Smooth muscle cell (in vitro differentiated cells): ENCODE data around the gene ZNF575. TPM values are rescaled to one million over a fixed set of nuclear protein-coding genes. Genes with fewer than 3 reads are reported as not detected.

Experiments
- DNase-seq: peaks from one replicate; lab custom pipeline; 2025; ENCODE audit not compliant: unreplicated experiment; lab: John Stamatoyannopoulos, UW
- H2AFZ ChIP-seq: fragments of 200-600 bp; sonication (generic); 2 replicates; pipeline ENCODE4 v1.6.0; 2016; ENCODE audit warnings: antibody characterized with exemption, low read depth, mild to moderate bottlenecking
- H3F3A ChIP-seq: fragments of 200-600 bp; sonication (generic); 2 replicates; pipeline ENCODE4 v1.6.0; 2017; ENCODE audit warnings: antibody characterized with exemption, low read depth
- H3K27ac ChIP-seq: fragments of 200-600 bp; sonication (generic); 2 replicates; pipeline ENCODE4 v1.5.1; 2016; ENCODE audit warnings: low read depth, mild to moderate bottlenecking
- H3K27me3 ChIP-seq: fragments of 200-600 bp; sonication (generic); 2 replicates; pipeline ENCODE4 v1.6.1; 2016; ENCODE audit warnings: low read depth, mild to moderate bottlenecking
- H3K36me3 ChIP-seq: fragments of 200-600 bp; sonication (generic); 2 replicates; pipeline ENCODE4 v1.5.1; 2016; ENCODE audit warnings: low read depth
- H3K4me1 ChIP-seq: fragments of 200-600 bp; sonication (generic); 2 replicates; pipeline ENCODE4 v1.5.1; 2016; ENCODE audit warnings: low read depth
- H3K4me2 ChIP-seq: fragments of 200-600 bp; sonication (generic); 2 replicates; pipeline ENCODE4 v1.6.0; 2016; ENCODE audit warnings: mild to moderate bottlenecking
- H3K4me3 ChIP-seq: fragments of 200-600 bp; sonication (generic); 2 replicates; pipeline ENCODE4 v1.5.1; 2016; ENCODE audit warnings: mild to moderate bottlenecking
- H3K79me2 ChIP-seq: fragments of 200-600 bp; sonication (generic); 2 replicates; pipeline ENCODE4 v1.6.0; 2016; ENCODE audit warnings: low read depth, mild to moderate bottlenecking
- H3K9ac ChIP-seq: fragments of 200-600 bp; sonication (generic); 2 replicates; pipeline ENCODE4 v1.6.0; 2016; ENCODE audit warnings: low read depth
- H3K9me3 ChIP-seq: fragments of 200-600 bp; sonication (generic); replicated peaks from 2 replicates; pipeline ENCODE4 v1.5.1; 2016; ENCODE audit warnings: low read depth
- H4K20me1 ChIP-seq: fragments of 200-600 bp; sonication (generic); 2 replicates; pipeline ENCODE4 v1.6.0; 2016; ENCODE audit warnings: low read depth
- CTCF ChIP-seq: fragments of 200-600 bp; sonication (generic); IDR thresholded peaks from 2 replicates; pipeline ENCODE4 v1.5.1; 2017; ENCODE audit warnings: borderline replicate concordance, mild to moderate bottlenecking, antibody characterized with exemption; ENCODE audit not compliant: insufficient read depth, poor library complexity, severe bottlenecking
- WGBS: methylation state at CpG from one replicate; pipeline ENCODE4 v1.1.7; 2016; ENCODE audit warnings: low lambda C conversion rate; 5-methylcytosine and 5-hydroxymethylcytosine counted together
- polyA plus RNA-seq: library from polyadenylated mRNA; unstranded; fragments of >200 nt; fragmentation: Nextera tagmentation; extraction: Ambion mirVana; gene quantifications from 2 replicates; pipeline ENCODE4 v1.2.1, GENCODE V29; 2016
- total RNA-seq: library from RNA; depleted of rRNA; stranded (reverse); fragments of >200 nt; gene quantifications from 2 replicates; pipeline ENCODE4 v1.2.3, GENCODE V29; 2014

Gene ZNF575
- total and polyA plus RNA-seq, 2 experiments from 2014 or later: 0.18 to 1.7 TPM

GRCh38 chr19:43526884-43527859, 5.8 kb upstream of the ZNF575 start, which contains the start of gene ETHE1:
ETHE1 (minus strand) TSS chr19:43527201; CDS start chr19:43527177, 24 bp downstream.
- H3F3A ChIP-seq: no peaks in the 10 kb centered on the region
- peak within 1 kb of the TSS; percentile 96 for H3K4me2 ChIP-seq
- DNase-seq: peak; percentile 45
- H3K79me2 ChIP-seq: peaks cover 20% of the 10 kb centered on the region
- H3K4me1 ChIP-seq: peaks cover 14% of the 10 kb centered on the region
- H3K4me3 ChIP-seq: peak within 1 kb of the TSS; percentile 87
- TF ChIP-seq CTCF: no peak
- WGBS: 10% methylated on average over 54 of the region's 54 CpGs
- H3K9ac ChIP-seq: peak within 1 kb of the TSS; percentile 75
- H4K20me1 ChIP-seq: peaks cover 16% of the 10 kb centered on the region
- H3K36me3 ChIP-seq: no peaks in the 10 kb centered on the region
- peak within 1 kb of the TSS; percentile 76 for H3K27ac ChIP-seq
- H2AFZ ChIP-seq: peak within 1 kb of the TSS; percentile 68
- no peaks in the 10 kb centered on the region for H3K9me3 ChIP-seq
- H3K27me3 ChIP-seq: no peaks in the 10 kb centered on the region

- Histone ChIP-seq H3K36me3 (no peaks in the 10 kb centered on the region), H3K4me3 (peak overlapping the region; percentile 87), H4K20me1 (peaks cover 12% of the 10 kb centered on the region), H3F3A (no peaks in the 10 kb centered on the region), H3K79me2 (peaks cover 18% of the 10 kb centered on the region), H3K9me3 (no peaks in the 10 kb centered on the region), H3K27me3 (no peaks in the 10 kb centered on the region), H2AFZ (no peak overlapping the region), H3K4me1 (peaks cover 14% of the 10 kb centered on the region), H3K27ac (peak overlapping the region; percentile 76), H3K9ac (no peak overlapping the region), H3K4me2 (peak overlapping the region; percentile 96)
- TF ChIP-seq CTCF: no peak
- DNase-seq: no peak
- 59% methylated on average over 13 of the region's 13 CpGs for WGBS
Observed at GRCh38 chr19:43527860-43528622, 4.9 kb upstream of the ZNF575 start.

GRCh38 chr19:43532571-43532961, 422 bp upstream of the ZNF575 start:
- peak overlapping the region; percentile 53 for H3K4me3 ChIP-seq
- H3K27me3 ChIP-seq: no peaks in the 10 kb centered on the region
- H3K4me2 ChIP-seq: peak overlapping the region; percentile 85
- WGBS: 3% methylated on average over 16 of the region's 16 CpGs
- no peaks in the 10 kb centered on the region for H3K79me2 ChIP-seq
- H3K9me3 ChIP-seq: no peaks in the 10 kb centered on the region
- H3K9ac ChIP-seq: no peak overlapping the region
- DNase-seq: peak; percentile 30
- no peaks in the 10 kb centered on the region for H3F3A ChIP-seq
- peak overlapping the region; percentile 44 for H3K27ac ChIP-seq
- H4K20me1 ChIP-seq: no peaks in the 10 kb centered on the region
- no peak overlapping the region for H2AFZ ChIP-seq
- H3K36me3 ChIP-seq: no peaks in the 10 kb centered on the region
- peaks cover 4% of the 10 kb centered on the region for H3K4me1 ChIP-seq
- TF ChIP-seq CTCF: no peak
